ENCODE measurements around the gene EMSY.
"Not testable (repeated sequence)": the region's sequence is repeated elsewhere in the genome, so short reads cannot be mapped to it uniquely, and the experiment has no call there.

EMSY gene

GRCh38 chr11:76444384-76445120 lies at the start of gene EMSY:
Gene EMSY, plus strand, starts transcription at chr11:76445018. Its CDS starts 1,921 bp downstream, at chr11:76446939.
- DNase-seq (ENCODE audit: low read depth), result peak; percentile 99

GRCh38 chr11:76395296-76395695 lies 49.5 kb upstream of the EMSY start:
- no peak for DNase-seq (ENCODE audit: low read depth)

GRCh38 chr11:76397383-76397782 lies 47.4 kb upstream of the EMSY start:
- no peak for DNase-seq (ENCODE audit: low read depth)

- no peak for DNase-seq (ENCODE audit: low read depth)
Measured at GRCh38 chr11:76400967-76401366, 43.9 kb upstream of the EMSY start.

GRCh38 chr11:76401484-76401883 lies 43.3 kb upstream of the EMSY start:
- DNase-seq (ENCODE audit: low read depth), result not testable (repeated sequence)

- no peak for DNase-seq (ENCODE audit: low read depth)
Measured at GRCh38 chr11:76406359-76406758, 38.5 kb upstream of the EMSY start.

GRCh38 chr11:76408171-76408965 lies 36.5 kb upstream of the EMSY start:
- no peak for DNase-seq (ENCODE audit: low read depth)

GRCh38 chr11:76410851-76411357 lies 33.9 kb upstream of the EMSY start:
- DNase-seq (ENCODE audit: low read depth), result no peak

- DNase-seq (ENCODE audit: low read depth), result no peak
Measured at GRCh38 chr11:76415073-76415472, 29.7 kb upstream of the EMSY start.

GRCh38 chr11:76419896-76420295 lies 24.9 kb upstream of the EMSY start:
- no peak for DNase-seq (ENCODE audit: low read depth)

GRCh38 chr11:76424379-76424778 lies 20.4 kb upstream of the EMSY start:
- no peak for DNase-seq (ENCODE audit: low read depth)

- no peak for DNase-seq (ENCODE audit: low read depth)
Measured at GRCh38 chr11:76424891-76425290, 19.9 kb upstream of the EMSY start.

GRCh38 chr11:76426660-76427059 lies 18.2 kb upstream of the EMSY start:
- no peak for DNase-seq (ENCODE audit: low read depth)

GRCh38 chr11:76436020-76436419 lies 8.8 kb upstream of the EMSY start:
- no peak for DNase-seq (ENCODE audit: low read depth)

- peak; percentile 6 for DNase-seq (ENCODE audit: low read depth)
Measured at GRCh38 chr11:76443268-76443980, 1.4 kb upstream of the EMSY start.

GRCh38 chr11:76444065-76444383 lies 794 bp upstream of the EMSY start:
- DNase-seq (ENCODE audit: low read depth), result no peak

GRCh38 chr11:76445121-76446084 lies 585 bp downstream of the EMSY start:
- DNase-seq (ENCODE audit: low read depth), result peak; percentile 74

- no peak for DNase-seq (ENCODE audit: low read depth)
Measured at GRCh38 chr11:76448506-76448905, 3.7 kb downstream of the EMSY start.

- DNase-seq (ENCODE audit: low read depth), result no peak
Measured at GRCh38 chr11:76453248-76453647, 8.4 kb downstream of the EMSY start.

GRCh38 chr11:76455331-76455730 lies 10.5 kb downstream of the EMSY start:
- no peak for DNase-seq (ENCODE audit: low read depth)

- no peak for DNase-seq (ENCODE audit: low read depth)
Measured at GRCh38 chr11:76455931-76456330, 11.1 kb downstream of the EMSY start.

- DNase-seq (ENCODE audit: low read depth), result no peak
Measured at GRCh38 chr11:76456571-76456970, 11.8 kb downstream of the EMSY start.

Measured in stromal cell of bone marrow (primary cell).